Naive thymus-derived CD4-positive, alpha-beta T cell (primary cell): ENCODE results near the gene OGT. TPM values are rescaled to one million over a fixed set of nuclear protein-coding genes. Genes with fewer than 3 reads are reported as not detected.

Source experiments
- ATAC-seq: fragments of 150-1000 bp; cut with Tn5 transposase; 2 replicates; pipeline ENCODE4 v1.10.0; 2021; ENCODE audit warnings: mild to moderate bottlenecking, moderate library complexity
- CTCF ChIA-PET: fragments of 350-600 bp; sonication (Branson Sonifier 250); formaldehyde crosslinking; loops from one replicate; lab custom pipeline; 2021; ENCODE audit warnings: antibody characterized with exemption; lab: Charles Lee
- POLR2A ChIA-PET: fragments of 350-600 bp; sonication (Branson Sonifier 250); formaldehyde crosslinking; loops from one replicate; lab custom pipeline; 2021; ENCODE audit warnings: antibody characterized with exemption, inconsistent platforms; lab: Charles Lee
- DNase-seq, 9 donors: peaks; one replicate each; pipeline versions ENCODE4 v3.0.0 to v3.0.0-alpha.2; 2020 to 2022; ENCODE audit warnings: mixed read lengths in 1 of 9
- H3K27ac ChIP-seq: one replicate; pipeline ENCODE4 v1.7.0; 2013; ENCODE audit warnings: mild to moderate bottlenecking, low read depth, low read length, moderate library complexity
- H3K27me3 ChIP-seq, 2 donors: one replicate each; pipeline ENCODE4 v1.7.0; 2013; ENCODE audit warnings: low read length in 2 of 2, mild to moderate bottlenecking in 2 of 2, moderate library complexity in 2 of 2; ENCODE audit not compliant: control insufficient read depth in 2 of 2, insufficient read depth in 2 of 2
- H3K36me3 ChIP-seq, 3 experiments: 1 replicate in 2 of 3; 2 replicates in 1 of 3; pipeline ENCODE4 v1.7.0; 2013; ENCODE audit warnings: low read length in 3 of 3, mild to moderate bottlenecking in 3 of 3, moderate library complexity in 1 of 3; ENCODE audit not compliant: insufficient read depth in 3 of 3, control insufficient read depth in 2 of 3
- H3K4me1 ChIP-seq, 2 donors: one replicate each; pipeline ENCODE4 v1.7.0; 2013; ENCODE audit warnings: low read length in 2 of 2, mild to moderate bottlenecking in 2 of 2, moderate library complexity in 1 of 2; ENCODE audit not compliant: control insufficient read depth in 2 of 2, insufficient read depth in 2 of 2
- H3K4me3 ChIP-seq: 2 replicates; pipeline ENCODE4 v1.7.0; 2013; ENCODE audit warnings: mild to moderate bottlenecking, low read length
- H3K9me3 ChIP-seq, 3 experiments: 1 replicate in 2 of 3; 2 replicates in 1 of 3; pipeline ENCODE4 v1.7.0; 2013; ENCODE audit warnings: low read length in 3 of 3; ENCODE audit not compliant: control insufficient read depth in 2 of 3
- H3K27ac Mint-ChIP-seq, 9 donors: one replicate each; pipeline ENCODE4 v1.8.0; 2020 to 2022; ENCODE audit warnings: mixed read lengths in 9 of 9, mild to moderate bottlenecking in 8 of 9, moderate library complexity in 5 of 9, inconsistent platforms in 2 of 9
- H3K27me3 Mint-ChIP-seq, 5 donors: one replicate each; pipeline ENCODE4 v1.8.0; 2021 to 2022; ENCODE audit warnings: mixed read lengths in 5 of 5, mild to moderate bottlenecking in 1 of 5
- H3K36me3 Mint-ChIP-seq, 5 donors: one replicate each; pipeline ENCODE4 v1.8.0; 2020 to 2022; ENCODE audit warnings: mixed read lengths in 5 of 5, mild to moderate bottlenecking in 3 of 5, inconsistent platforms in 1 of 5
- H3K4me1 Mint-ChIP-seq, 7 donors: one replicate each; pipeline ENCODE4 v1.8.0; 2020 to 2022; ENCODE audit warnings: mixed read lengths in 7 of 7, mild to moderate bottlenecking in 3 of 7, inconsistent platforms in 1 of 7
- H3K4me3 Mint-ChIP-seq, 10 donors: one replicate each; pipeline ENCODE4 v1.8.0; 2020 to 2022; ENCODE audit warnings: mild to moderate bottlenecking in 10 of 10, mixed read lengths in 10 of 10, moderate library complexity in 6 of 10, inconsistent platforms in 2 of 10
- H3K9me3 Mint-ChIP-seq, 11 donors: one replicate each; pipeline ENCODE4 v1.8.0; 2020 to 2022; ENCODE audit warnings: mixed read lengths in 11 of 11, mild to moderate bottlenecking in 4 of 11, inconsistent platforms in 1 of 11, moderate library complexity in 1 of 11
- intact Hi-C, 2 donors: fragments of 100-400 bp; cut with micrococcal nuclease; formaldehyde crosslinking; loops; one replicate each; pipeline ENCODE4 v1.15.1; 2023
- polyA plus RNA-seq, 2 donors: library from polyadenylated mRNA; unstranded; fragments of 300-500 nt; fragmentation: Illumina TruSeq; gene quantifications; one replicate each; pipeline ENCODE4 v1.2.3, GENCODE V29; 2021
- total RNA-seq, 6 experiments: library from RNA in 5 of 6; stranded (reverse) in 5 of 6; gene quantifications; 1 replicate in 5 of 6; 2 replicates in 1 of 6; pipeline ENCODE4 v1.2.3 and lab custom pipeline; 2021 to 2026

OGT gene
- total and polyA plus RNA-seq, 7 experiments from 2014 or later, result 30.5 to 520 (median 346) TPM

GRCh38 chrX:71622032-71622575 is 89.2 kb downstream of the OGT start:
- Histone ChIP-seq H3K27me3 (no peaks in the 10 kb centered on the region), H3K36me3 (no peaks in the 10 kb centered on the region), H3K9me3 (no peaks in the 10 kb centered on the region), H3K4me1 (peaks cover 43 to 46% of the 10 kb centered on the region in 2 donors), H3K4me3 (no peak overlapping the region), H3K27ac (no peak overlapping the region)
- DNase-seq, result no peak
- Mint-ChIP-seq H3K36me3 (peaks cover 0 to 16% (median 0%) of the 10 kb centered on the region in 5 donors), H3K27me3 (no peaks in the 10 kb centered on the region), H3K9me3 (no peaks in the 10 kb centered on the region), H3K4me3 (peak overlapping the region in 2 of 10 donors; percentile 37 to 73), H3K4me1 (peaks cover 25 to 73% (median 60%) of the 10 kb centered on the region in 7 donors), H3K27ac (peak overlapping the region in 8 of 9 donors; percentile 31 to 92 (median 80))
- ChIA-PET CTCF (interaction anchor here (0.6 to 2.3 kb wide), 3 partner anchors 28 to 204 kb away, joined by 3 to 5 read pairs (median 5); no protein-coding TSS in a partner anchor), POLR2A (interaction anchor here (0.7 to 1.8 kb wide), 2 partner anchors 15 to 256 kb away, joined by 3 to 4 read pairs; partner anchors contain the start of gene TAF1)
- no peak for ATAC-seq
- intact Hi-C loops, result loop anchor here (1.0 to 2.0 kb wide), 3 partner anchors 13 to 31 kb away; no protein-coding TSS in a partner anchor

DNA sequence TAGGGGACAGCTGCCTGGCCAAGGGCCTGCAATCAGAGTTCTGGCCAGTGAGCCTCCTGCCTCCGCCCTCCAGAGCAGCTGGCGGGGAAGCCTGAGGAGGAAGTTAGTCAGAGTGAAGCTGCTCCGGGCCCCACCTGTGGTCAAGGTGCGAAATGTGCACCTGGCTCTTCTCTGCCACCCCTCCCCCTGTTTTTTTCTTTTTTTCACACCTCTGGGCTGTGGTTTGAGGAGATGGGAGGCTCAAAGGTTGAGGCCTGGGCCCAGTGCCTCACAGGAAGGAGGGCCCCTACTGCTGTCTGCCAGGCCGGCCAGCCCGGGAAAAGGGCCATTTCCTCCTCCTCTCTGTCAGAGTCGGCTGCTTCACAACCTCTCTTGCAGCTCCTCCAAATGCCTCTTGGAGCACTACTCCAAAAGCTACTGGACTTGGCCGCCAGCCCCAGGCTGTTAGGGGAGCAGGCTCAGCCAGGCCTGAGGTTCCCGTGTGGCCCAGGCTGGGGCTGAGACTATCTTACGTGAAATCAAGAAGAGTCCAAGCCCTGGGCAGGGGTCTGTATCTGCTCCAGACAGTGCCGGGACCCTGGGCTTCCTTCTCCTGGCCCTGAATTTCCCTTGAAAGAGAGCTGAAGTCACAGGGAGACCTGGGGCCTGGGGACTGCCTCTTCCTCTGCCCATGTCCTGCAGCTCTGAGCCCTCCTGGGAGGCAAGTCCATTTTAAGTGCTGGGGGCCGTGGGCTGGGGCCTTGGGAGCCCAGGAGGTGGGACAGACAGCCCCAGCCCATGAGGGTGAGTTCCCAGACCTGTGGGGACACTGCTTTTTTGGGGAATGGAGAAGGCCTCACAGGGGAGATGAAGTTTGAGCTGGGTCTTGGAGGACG is 89.9 kb downstream of the OGT start:
- DNase-seq (peak in 7 of 9 donors; percentile 12 to 61 (median 25)), ATAC-seq (peak; percentile 75)
- Mint-ChIP-seq H3K36me3 (peaks cover 0 to 13% (median 0%) of the 10 kb centered on the region in 5 donors), H3K27me3 (no peaks in the 10 kb centered on the region), H3K4me1 (peaks cover 25 to 68% (median 53%) of the 10 kb centered on the region in 7 donors), H3K27ac (peak overlapping the region; percentile 71 to 92 (median 80)), H3K9me3 (no peaks in the 10 kb centered on the region), H3K4me3 (peak overlapping the region in 9 of 10 donors; percentile 5 to 74 (median 47))
- no peaks in the 10 kb centered on the region for H3K27me3 ChIP-seq
- no peaks in the 10 kb centered on the region for H3K36me3 ChIP-seq
- no peaks in the 10 kb centered on the region for H3K9me3 ChIP-seq
- peaks cover 41 to 46% of the 10 kb centered on the region in 2 donors for H3K4me1 ChIP-seq
- ChIA-PET POLR2A (interaction anchor here (0.7 to 1.8 kb wide), 2 partner anchors 15 to 257 kb away, joined by 3 to 4 read pairs; partner anchors contain the start of gene TAF1), CTCF (interaction anchor here (0.6 to 2.3 kb wide), 2 partner anchors 28 to 50 kb away, joined by 3 to 5 read pairs; no protein-coding TSS in a partner anchor)
- H3K4me3 ChIP-seq, result peak overlapping the region; percentile 24
- H3K27ac ChIP-seq, result no peak overlapping the region
- intact Hi-C loops, result loop anchor here (1.0 to 2.0 kb wide), 3 partner anchors 14 to 30 kb away; no protein-coding TSS in a partner anchor

DNA sequence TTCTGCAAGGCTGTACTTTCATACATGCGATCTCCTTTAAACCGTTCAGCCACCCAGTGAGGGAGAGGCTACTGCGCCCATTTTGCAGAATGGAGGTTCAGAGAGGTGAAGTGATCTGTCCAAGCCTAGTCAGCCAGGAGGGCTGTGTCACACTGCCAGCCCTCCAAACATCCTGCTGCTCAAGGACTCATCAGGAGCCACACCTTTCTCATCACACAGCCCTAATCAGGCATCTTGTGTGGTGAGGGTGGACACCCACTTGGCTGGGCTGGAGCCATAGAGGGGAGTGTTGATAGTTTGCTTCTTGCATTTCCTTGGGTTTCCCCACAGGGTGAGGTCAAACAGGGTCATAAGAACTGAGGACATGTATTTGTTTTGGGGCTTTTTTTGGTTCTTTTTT is 90.8 kb downstream of the OGT start:
- Histone ChIP-seq H3K27me3 (no peaks in the 10 kb centered on the region), H3K36me3 (no peaks in the 10 kb centered on the region), H3K4me3 (no peak overlapping the region), H3K9me3 (no peaks in the 10 kb centered on the region), H3K27ac (no peak overlapping the region), H3K4me1 (peaks cover 32 to 46% of the 10 kb centered on the region in 2 donors)
- no peaks in the 10 kb centered on the region for H3K27me3 Mint-ChIP-seq
- POLR2A ChIA-PET, result interaction anchor here (1.8 kb wide), 1 partner anchor 14 kb away, joined by 4 read pairs; no protein-coding TSS in a partner anchor
- ATAC-seq, result peak; percentile 35
- DNase-seq, result no peak
- H3K4me1 Mint-ChIP-seq, result peaks cover 20 to 61% (median 44%) of the 10 kb centered on the region in 7 donors
- H3K4me3 Mint-ChIP-seq, result peak overlapping the region in 2 of 10 donors; percentile 65 to 74
- CTCF ChIA-PET, result interaction anchor here (2.3 kb wide), 1 partner anchor 27 kb away, joined by 5 read pairs; no protein-coding TSS in a partner anchor
- intact Hi-C loops, result loop anchor here (2.0 kb wide), 2 partner anchors 15 to 29 kb away; no protein-coding TSS in a partner anchor
- no peaks in the 10 kb centered on the region for H3K9me3 Mint-ChIP-seq
- peaks cover 0 to 6% (median 0%) of the 10 kb centered on the region in 5 donors for H3K36me3 Mint-ChIP-seq
- peak overlapping the region in 7 of 9 donors; percentile 15 to 92 (median 40) for H3K27ac Mint-ChIP-seq

DNA sequence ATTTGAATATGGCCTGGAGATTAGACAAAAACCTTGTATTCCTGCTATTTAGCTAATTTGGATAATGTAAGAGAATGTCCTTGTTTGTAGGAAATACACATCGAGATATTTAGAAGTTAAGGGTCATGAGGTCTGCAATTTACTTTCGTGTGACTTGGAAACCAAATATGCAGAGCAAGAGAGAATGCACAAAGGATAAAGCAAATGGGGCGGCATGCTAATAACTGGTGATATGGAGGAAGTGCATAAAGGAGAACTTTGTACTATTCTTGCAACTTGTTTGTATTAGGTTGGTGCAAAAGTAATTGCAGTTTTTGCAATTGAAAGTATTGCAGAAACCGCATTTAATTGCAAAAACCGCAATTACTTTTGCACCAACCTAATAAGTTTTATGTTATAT is 92.6 kb downstream of the OGT start:
- DNase-seq (no peak), ATAC-seq (no peak)
- ChIA-PET POLR2A (interaction anchor here (1.0 kb wide), 1 partner anchor 13 kb away, joined by 3 read pairs; no protein-coding TSS in a partner anchor), CTCF (no interaction called here)
- no peaks in the 10 kb centered on the region for H3K27me3 Mint-ChIP-seq
- H3K27ac Mint-ChIP-seq, result peak overlapping the region in 1 of 9 donors; percentile 23
- Histone ChIP-seq H3K27ac (no peak overlapping the region), H3K36me3 (no peaks in the 10 kb centered on the region), H3K4me3 (no peak overlapping the region), H3K9me3 (no peaks in the 10 kb centered on the region), H3K4me1 (peaks cover 19 to 38% of the 10 kb centered on the region in 2 donors), H3K27me3 (no peaks in the 10 kb centered on the region)
- intact Hi-C loops, result no loop called here
- peaks cover 10 to 50% (median 26%) of the 10 kb centered on the region in 7 donors for H3K4me1 Mint-ChIP-seq
- no peaks in the 10 kb centered on the region for H3K9me3 Mint-ChIP-seq
- H3K4me3 Mint-ChIP-seq, result peak overlapping the region in 1 of 10 donors; percentile 49
- H3K36me3 Mint-ChIP-seq, result peaks cover 0 to 4% (median 0%) of the 10 kb centered on the region in 5 donors

Other genes with a start within 250 kb of the OGT start
- gene NONO, start 249.5 kb upstream of the OGT start, total RNA-seq, result 100 to 1,000 TPM; 334 to 488 (median 371) TPM
- gene NONO, start 249.5 kb upstream of the OGT start, polyA plus RNA-seq, result 100 to 1,000 TPM; 184 to 220 TPM
- gene ITGB1BP2, start 231.4 kb upstream of the OGT start, total RNA-seq, result 1 to 10 TPM; 2.4 to 6.0 (median 4.6) TPM
- gene ITGB1BP2, start 231.4 kb upstream of the OGT start, polyA plus RNA-seq, result not detected
- gene TAF1, start 166.7 kb upstream of the OGT start, total RNA-seq, result 10 to 100 TPM; 55.4 to 86.7 (median 76.1) TPM
- gene TAF1, start 166.7 kb upstream of the OGT start, polyA plus RNA-seq, result 10 to 100 TPM in 1 of 2 donors, 1 to 10 TPM in 1; 7.1 to 11.3 TPM
- 10 to 100 TPM in 2 of 5 experiments, 1 to 10 TPM in 3; 2.5 to 14.7 (median 6.4) TPM for gene GCNA, start 45.3 kb downstream of the OGT start, total RNA-seq
- gene GCNA, start 45.3 kb downstream of the OGT start, polyA plus RNA-seq, result under 1 TPM; 0.08 to 0.84 TPM
- gene CXCR3, start 85.4 kb downstream of the OGT start, total RNA-seq, result 10 to 100 TPM in 1 of 5 experiments, 1 to 10 TPM in 4; 1.1 to 70.5 (median 1.5) TPM
- gene CXCR3, start 85.4 kb downstream of the OGT start, polyA plus RNA-seq, result 1 to 10 TPM in 1 of 2 donors, under 1 TPM in 1; 0.84 to 1.5 TPM
- not detected for gene CXorf49, start 185.2 kb downstream of the OGT start, total RNA-seq
- gene CXorf49, start 185.2 kb downstream of the OGT start, polyA plus RNA-seq, result not detected
- not detected for gene CXorf49B, start 230.2 kb downstream of the OGT start, total RNA-seq
- not detected for gene CXorf49B, start 230.2 kb downstream of the OGT start, polyA plus RNA-seq